ENCODE data around the gene TRAF3IP1.

TRAF3IP1 gene

GRCh38 chr2:238287737-238288649 is 32.3 kb upstream of the TRAF3IP1 start, which contains the start of gene PER2:
Gene PER2 (minus strand): TSS chr2:238288610. CDS start chr2:238277936, 10,674 bp downstream.
- no peak for DNase-seq (ENCODE audit: low read depth in 2 of 2)

GRCh38 chr2:238288650-238289573 is 31.4 kb upstream of the TRAF3IP1 start:
- peak; percentile 95 to 96 for DNase-seq (ENCODE audit: low read depth in 2 of 2)

- DNase-seq (ENCODE audit: low read depth in 2 of 2), result no peak
These were observed 30.7 kb upstream of the TRAF3IP1 start for GRCh38 chr2:238289574-238289973.

- DNase-seq (ENCODE audit: low read depth in 2 of 2), result peak; percentile 22 to 30
These were observed 30.2 kb upstream of the TRAF3IP1 start for GRCh38 chr2:238290091-238290509.

GRCh38 chr2:238290715-238291549 is 29.4 kb upstream of the TRAF3IP1 start:
- no peak for DNase-seq (ENCODE audit: low read depth in 2 of 2)

GRCh38 chr2:238291550-238292281 is 28.6 kb upstream of the TRAF3IP1 start:
- no peak for DNase-seq (ENCODE audit: low read depth in 2 of 2)

GRCh38 chr2:238294046-238294392 is 26.3 kb upstream of the TRAF3IP1 start:
- no peak for DNase-seq (ENCODE audit: low read depth in 2 of 2)

GRCh38 chr2:238294393-238295143 is 25.8 kb upstream of the TRAF3IP1 start:
- no peak for DNase-seq (ENCODE audit: low read depth in 2 of 2)

GRCh38 chr2:238295144-238296112 is 24.9 kb upstream of the TRAF3IP1 start:
- DNase-seq (ENCODE audit: low read depth in 2 of 2), result no peak

GRCh38 chr2:238296638-238297457 is 23.5 kb upstream of the TRAF3IP1 start:
- no peak for DNase-seq (ENCODE audit: low read depth in 2 of 2)

GRCh38 chr2:238299803-238300202 is 20.5 kb upstream of the TRAF3IP1 start:
- DNase-seq (ENCODE audit: low read depth in 2 of 2), result no peak

- no peak for DNase-seq (ENCODE audit: low read depth in 2 of 2)
These were observed 18.2 kb upstream of the TRAF3IP1 start for GRCh38 chr2:238302087-238302486.

- DNase-seq (ENCODE audit: low read depth in 2 of 2), result no peak
These were observed 17.6 kb upstream of the TRAF3IP1 start for GRCh38 chr2:238302751-238303150.

GRCh38 chr2:238304116-238304515 is 16.2 kb upstream of the TRAF3IP1 start:
- DNase-seq (ENCODE audit: low read depth in 2 of 2), result no peak

- DNase-seq (ENCODE audit: low read depth in 2 of 2), result no peak
These were observed 15.0 kb upstream of the TRAF3IP1 start for GRCh38 chr2:238305092-238305862.

- DNase-seq (ENCODE audit: low read depth in 2 of 2), result no peak
These were observed 14.2 kb upstream of the TRAF3IP1 start for GRCh38 chr2:238305965-238306671.

- DNase-seq (ENCODE audit: low read depth in 2 of 2), result no peak
These were observed 13.7 kb upstream of the TRAF3IP1 start for GRCh38 chr2:238306672-238306998.
